ENCODE data around the gene ERC2. TPM values are rescaled to one million over a fixed set of nuclear protein-coding genes. Genes with fewer than 3 reads are reported as not detected.

Gene ERC2
- total and polyA plus RNA-seq, 11 donors, result 0.16 to 3.8 (median 1.6) TPM

DNA sequence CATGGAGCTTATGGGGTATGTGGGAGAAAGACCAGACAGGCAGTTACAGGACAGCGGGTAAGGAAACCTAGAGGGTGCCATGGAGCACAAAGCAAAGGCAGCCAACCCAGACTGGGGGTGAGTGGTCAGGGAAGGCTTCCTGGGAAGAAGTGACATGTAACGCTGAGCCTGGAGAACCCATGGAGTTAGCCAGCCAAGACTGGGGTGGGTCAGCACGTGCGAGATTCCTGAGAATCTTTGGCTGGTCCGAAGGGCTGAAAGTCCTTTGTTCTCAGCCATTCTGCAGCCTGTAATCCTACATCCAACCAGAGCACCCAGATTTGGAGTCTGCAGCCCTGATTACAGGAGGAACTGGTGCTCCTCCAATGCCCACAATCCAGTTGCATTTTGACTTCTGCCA lies 861.1 kb downstream of the ERC2 start:
- Histone ChIP-seq H3K9me3 (no peaks in the 10 kb centered on the region), H3K4me3 (no peak overlapping the region), H3K36me3 (no peaks in the 10 kb centered on the region), H3K27ac (no peak overlapping the region), H3K4me1 (no peaks in the 10 kb centered on the region), H3K27me3 (peaks cover 0 to 5% (median 0%) of the 10 kb centered on the region in 9 donors)
- WGBS, 4 donors, result 62 to 80% (median 66%) methylated on average over 5 of the region's 5 CpGs
- intact Hi-C loops (cut with DNase I), result no loop called here
- TF ChIP-seq POLR2A (IDR thresholded peaks at IDR 0.05), result no peak
- TF ChIP-seq CTCF (IDR thresholded peaks at IDR 0.05), result no peak
- no peak for ATAC-seq
- DNase-seq, result no peak

- Histone ChIP-seq H3K4me3 (no peak overlapping the region), H3K36me3 (no peaks in the 10 kb centered on the region), H3K4me1 (no peaks in the 10 kb centered on the region), H3K27ac (no peak overlapping the region), H3K27me3 (peaks cover 0 to 6% (median 0%) of the 10 kb centered on the region in 9 donors), H3K9me3 (no peaks in the 10 kb centered on the region)
- DNase-seq (no peak), ATAC-seq (no peak)
- TF ChIP-seq CTCF (IDR thresholded peaks at IDR 0.05), result no peak
- WGBS, 4 donors, result 81 to 89% (median 85%) methylated on average over 4 of the region's 4 CpGs
- intact Hi-C loops (cut with DNase I), result no loop called here
These were observed 862.6 kb downstream of the ERC2 start for GRCh38 chr3:55605443-55606236.

DNA sequence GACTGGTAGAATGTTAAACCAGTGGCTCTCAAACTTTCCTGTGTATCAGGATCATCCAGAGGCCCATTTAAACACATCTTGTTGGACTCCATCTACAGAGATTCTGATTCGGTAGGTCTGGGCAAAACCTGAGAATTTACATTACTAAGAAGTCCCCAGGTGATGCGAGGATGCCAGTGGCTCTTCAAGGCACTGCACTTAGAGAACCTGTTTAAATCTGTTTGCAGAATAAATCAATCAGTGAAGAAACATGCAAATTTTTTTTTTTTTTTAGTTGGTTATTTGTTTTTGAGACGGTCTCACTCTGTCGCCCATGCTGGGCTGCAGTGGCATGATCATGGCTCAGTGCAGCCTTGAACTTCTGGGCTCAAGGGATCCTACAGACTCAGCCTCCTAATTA lies 863.4 kb downstream of the ERC2 start:
- Histone ChIP-seq H3K4me3 (no peak overlapping the region), H3K9me3 (no peaks in the 10 kb centered on the region), H3K27me3 (peaks cover 0 to 6% (median 0%) of the 10 kb centered on the region in 9 donors), H3K27ac (no peak overlapping the region), H3K4me1 (no peaks in the 10 kb centered on the region), H3K36me3 (no peaks in the 10 kb centered on the region)
- DNase-seq (no peak), ATAC-seq (no peak)
- 91 to 97% (median 93%) methylated on average over 4 of the region's 4 CpGs for whole genome bisulfite sequencing, 4 donors
- intact Hi-C loops (cut with DNase I), result no loop called here
- TF ChIP-seq POLR2A (IDR thresholded peaks at IDR 0.05), result no peak
- no peak for TF ChIP-seq CTCF (IDR thresholded peaks at IDR 0.05)

DNA sequence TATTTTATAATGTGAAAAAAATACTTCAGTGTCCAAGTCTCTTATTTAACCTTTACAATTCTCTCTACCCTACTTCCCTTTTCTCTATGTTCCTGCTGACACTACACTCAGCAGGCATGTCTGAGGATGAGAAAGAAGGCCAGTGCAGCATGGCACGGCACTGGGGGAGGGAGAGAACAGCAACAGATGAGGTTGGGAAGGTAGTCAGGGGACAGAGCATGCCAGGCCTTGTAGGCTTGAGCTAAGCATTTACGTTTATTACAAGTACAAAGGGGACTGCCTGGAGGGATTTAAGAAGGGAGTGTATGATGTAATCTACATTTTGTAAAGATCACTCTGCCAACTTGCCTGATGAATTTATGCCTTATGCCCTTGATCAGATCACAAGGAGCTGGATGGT lies 863.9 kb downstream of the ERC2 start:
- no peak for TF ChIP-seq CTCF (IDR thresholded peaks at IDR 0.05)
- no peak for TF ChIP-seq POLR2A (IDR thresholded peaks at IDR 0.05)
- ATAC-seq (no peak), DNase-seq (no peak)
- Histone ChIP-seq H3K4me3 (no peak overlapping the region), H3K36me3 (no peaks in the 10 kb centered on the region), H3K27me3 (peaks cover 0 to 6% (median 0%) of the 10 kb centered on the region in 9 donors), H3K4me1 (no peaks in the 10 kb centered on the region), H3K27ac (no peak overlapping the region), H3K9me3 (no peaks in the 10 kb centered on the region)
- 71 to 81% (median 79%) methylated on average over 2 of the region's 2 CpGs for WGBS, 4 donors
- intact Hi-C loops (cut with DNase I), result no loop called here

Measured in heart left ventricle (tissue), 16 donors.